GM06990 (cell line): ENCODE measurements around the gene APOB.

Experiments used
- DNase-seq: peaks from one replicate; pipeline ENCODE4 v3.0.0-alpha.2; 2011; ENCODE audit not compliant: insufficient read length; ENCODE audit errors: extremely low read depth
- H3K27me3 ChIP-seq: replicated peaks from 2 replicates; pipeline ENCODE4 v1.6.0; 2011; ENCODE audit warnings: low read length; ENCODE audit not compliant: control insufficient read depth, insufficient read depth
- H3K36me3 ChIP-seq: 2 replicates; pipeline ENCODE4 v1.5.1; 2011; ENCODE audit warnings: low read length; ENCODE audit not compliant: control insufficient read depth, insufficient read depth
- H3K4me3 ChIP-seq: replicated peaks from 2 replicates; pipeline ENCODE4 v1.5.1; 2011; ENCODE audit warnings: low read depth, mild to moderate bottlenecking, control low read depth, low read length
- CTCF ChIP-seq: IDR thresholded peaks from 2 replicates; pipeline ENCODE4 v1.5.1; 2011; ENCODE audit warnings: low read length, control low read depth, mild to moderate bottlenecking, inconsistent platforms; ENCODE audit not compliant: insufficient read depth, poor library complexity, severe bottlenecking

The APOB gene

GRCh38 chr2:21052044-21052443 is 8.2 kb upstream of the APOB start:
- no peak for TF ChIP-seq CTCF
- H3K4me3 ChIP-seq: no peak overlapping the region
- no peak for DNase-seq
- H3K27me3 ChIP-seq: no peaks in the 10 kb centered on the region; the same call in 1 of the 2 replicates
- no peaks in the 10 kb centered on the region for H3K36me3 ChIP-seq

GRCh38 chr2:21050164-21050563 is 6.3 kb upstream of the APOB start:
- H3K27me3 ChIP-seq: no peaks in the 10 kb centered on the region; the same call in 1 of the 2 replicates
- TF ChIP-seq CTCF: no peak
- H3K36me3 ChIP-seq: no peaks in the 10 kb centered on the region
- DNase-seq: no peak
- H3K4me3 ChIP-seq: no peak overlapping the region

GRCh38 chr2:21047141-21048009 is 3.5 kb upstream of the APOB start:
- H3K27me3 ChIP-seq: no peaks in the 10 kb centered on the region
- no peak for DNase-seq
- TF ChIP-seq CTCF: no peak
- H3K4me3 ChIP-seq: no peak overlapping the region
- H3K36me3 ChIP-seq: no peaks in the 10 kb centered on the region

- no peak for DNase-seq
- no peak overlapping the region for H3K4me3 ChIP-seq
- no peak for TF ChIP-seq CTCF
- no peaks in the 10 kb centered on the region for H3K36me3 ChIP-seq
- no peaks in the 10 kb centered on the region for H3K27me3 ChIP-seq
These were observed 2.6 kb upstream of the APOB start for GRCh38 chr2:21046506-21046905.

GRCh38 chr2:21044694-21045371 is 960 bp upstream of the APOB start:
- no peak overlapping the region for H3K4me3 ChIP-seq
- TF ChIP-seq CTCF: no peak

More at GRCh38 chr2:21044694-21045371, 960 bp upstream of the APOB start:
- H3K27me3 ChIP-seq: no peaks in the 10 kb centered on the region; the same call in 1 of the 2 replicates
- no peaks in the 10 kb centered on the region for H3K36me3 ChIP-seq
- DNase-seq: no peak
